ENCODE measurements around the gene GPC2.
A peak's percentile ranks its signal among the peaks of the same experiment; 100 is the strongest.

GPC2 gene

GRCh38 chr7:100170101-100170897 is 6.9 kb downstream of the GPC2 start:
- no peak for DNase-seq (ENCODE audit: low read depth, low spot score)

- DNase-seq (ENCODE audit: low read depth, low spot score) = no peak
Observed at GRCh38 chr7:100169147-100169850, 7.9 kb downstream of the GPC2 start.

- no peak for DNase-seq (ENCODE audit: low read depth, low spot score)
Observed at GRCh38 chr7:100167912-100168323, 9.3 kb downstream of the GPC2 start.

DNA sequence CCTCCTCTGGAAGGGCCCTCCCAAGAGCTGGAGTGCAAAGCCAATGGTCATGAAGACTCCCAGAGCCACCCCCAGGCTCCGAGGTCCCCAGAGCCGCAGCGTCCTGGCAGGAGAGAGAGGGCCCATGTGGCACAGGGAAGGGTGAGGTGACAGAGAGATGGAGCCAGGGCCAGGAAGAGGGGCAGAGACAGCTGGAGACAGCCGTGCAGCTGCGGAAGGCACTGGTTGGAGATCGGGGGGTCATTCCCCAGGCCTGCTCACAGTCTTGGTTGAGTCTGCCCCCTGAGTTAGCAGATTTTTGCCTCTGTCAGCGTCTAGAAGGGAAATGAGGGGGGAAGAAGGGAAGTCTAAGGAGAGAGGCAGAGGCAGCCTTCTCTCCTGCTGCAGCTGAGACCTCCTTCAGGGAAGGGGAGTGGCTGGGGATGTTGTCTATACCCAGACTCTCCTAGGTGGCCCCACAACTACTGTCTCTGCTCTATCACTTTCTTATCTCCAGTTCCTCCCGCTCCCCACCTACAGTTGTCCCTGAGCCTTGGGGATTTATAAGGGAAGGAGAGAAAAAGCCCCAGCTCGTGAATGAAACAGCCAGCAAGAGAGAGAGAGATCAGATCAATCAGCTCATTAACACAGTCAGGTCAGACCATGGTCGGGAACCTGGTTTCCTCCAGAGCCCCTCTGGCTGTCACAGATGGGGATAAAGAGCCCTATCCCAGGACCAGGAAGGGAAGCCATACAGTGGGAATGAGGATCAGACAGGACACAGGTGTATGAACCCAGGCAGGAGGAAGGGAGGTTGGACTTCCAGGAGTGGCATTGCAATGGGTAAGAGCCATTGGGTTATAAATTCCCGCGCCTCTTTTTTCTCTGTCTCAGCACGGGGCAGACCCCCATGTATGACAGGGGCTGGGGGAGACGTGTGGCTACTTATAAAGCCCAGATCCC is 9.9 kb downstream of the GPC2 start:
- DNase-seq (ENCODE audit: low read depth, low spot score) = no peak

DNA sequence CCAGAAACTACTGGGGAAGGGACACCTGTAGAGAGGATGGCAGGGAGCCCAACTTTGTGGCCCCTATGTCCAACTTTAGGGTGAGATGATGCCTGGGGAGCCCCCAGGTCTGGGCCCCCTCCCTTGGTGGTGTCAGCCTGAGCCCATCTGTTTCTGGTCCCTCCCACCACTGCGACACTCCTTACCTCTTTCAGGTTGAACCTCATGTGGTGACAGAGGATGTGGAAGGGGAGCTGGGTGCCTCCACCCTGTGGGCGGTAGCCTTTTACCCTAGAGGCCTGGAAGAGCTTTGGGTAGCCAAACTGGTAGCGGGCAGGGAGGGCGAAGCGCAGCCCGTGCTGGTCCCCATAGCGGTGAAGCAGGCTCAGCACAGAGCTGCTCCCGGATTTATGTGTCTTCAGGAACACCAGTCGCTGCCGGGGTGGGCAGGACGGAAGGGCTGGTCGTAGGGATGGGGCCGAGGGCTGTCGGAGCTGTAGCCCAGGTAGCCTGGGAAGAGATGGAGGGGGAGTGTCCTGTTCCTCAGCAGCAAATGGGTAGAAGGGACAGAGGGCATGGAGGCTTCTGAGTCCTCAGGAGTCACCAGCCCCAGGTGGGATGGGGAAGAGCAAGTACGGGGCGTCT is 10.8 kb downstream of the GPC2 start:
- no peak for DNase-seq (ENCODE audit: low read depth, low spot score)

GRCh38 chr7:100163871-100164270 is 13.3 kb downstream of the GPC2 start:
- DNase-seq (ENCODE audit: low read depth, low spot score) = no peak

- DNase-seq (ENCODE audit: low read depth, low spot score) = no peak
Observed at GRCh38 chr7:100163006-100163531, 14.1 kb downstream of the GPC2 start.

DNA sequence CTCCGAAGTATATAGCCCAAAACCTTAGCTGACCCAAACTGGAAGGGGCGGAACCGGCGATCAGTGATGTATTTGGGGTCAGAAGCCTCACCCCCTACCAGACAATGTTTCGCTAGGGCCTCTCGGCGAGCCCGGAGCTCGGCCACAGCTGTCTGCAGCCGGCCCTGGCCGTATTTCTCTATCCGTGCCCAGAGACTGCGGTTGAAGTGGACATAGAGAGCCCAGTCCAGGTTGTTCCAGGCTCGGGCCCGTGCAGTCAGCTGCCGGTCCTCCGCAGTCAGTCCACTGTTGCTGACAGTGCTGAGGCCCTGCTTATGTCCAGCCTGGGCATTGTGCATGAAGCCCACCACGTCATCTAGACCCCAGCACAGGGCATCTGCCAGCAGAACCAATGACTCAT is 17.1 kb downstream of the GPC2 start:
- DNase-seq (ENCODE audit: low read depth, low spot score) = no peak

DNA sequence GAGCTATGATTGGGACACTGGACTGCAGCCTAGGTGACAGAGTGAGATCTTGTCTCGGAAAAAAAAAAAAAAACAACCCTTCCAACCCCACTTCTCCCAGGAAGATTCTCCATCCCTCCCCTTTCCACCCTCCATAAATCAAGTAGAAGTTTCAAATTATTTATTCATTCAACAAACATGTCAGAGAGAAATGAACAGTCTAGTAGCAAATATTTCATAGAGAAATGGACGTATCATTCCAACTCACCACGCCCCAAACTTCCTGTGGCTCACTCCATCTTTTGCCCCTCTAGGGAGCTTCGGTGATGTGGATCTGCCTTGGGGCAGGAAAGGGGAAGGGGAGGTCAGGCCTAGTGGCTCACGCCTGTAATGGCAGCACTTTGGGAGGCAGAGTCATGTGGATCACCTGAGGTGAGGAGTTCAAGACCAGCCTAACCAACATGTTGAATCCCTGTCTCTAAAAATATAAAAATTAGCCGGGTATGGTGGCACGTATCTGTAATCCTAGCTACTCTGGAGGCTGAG is 18.0 kb downstream of the GPC2 start:
- DNase-seq (ENCODE audit: low read depth, low spot score) = no peak

DNA sequence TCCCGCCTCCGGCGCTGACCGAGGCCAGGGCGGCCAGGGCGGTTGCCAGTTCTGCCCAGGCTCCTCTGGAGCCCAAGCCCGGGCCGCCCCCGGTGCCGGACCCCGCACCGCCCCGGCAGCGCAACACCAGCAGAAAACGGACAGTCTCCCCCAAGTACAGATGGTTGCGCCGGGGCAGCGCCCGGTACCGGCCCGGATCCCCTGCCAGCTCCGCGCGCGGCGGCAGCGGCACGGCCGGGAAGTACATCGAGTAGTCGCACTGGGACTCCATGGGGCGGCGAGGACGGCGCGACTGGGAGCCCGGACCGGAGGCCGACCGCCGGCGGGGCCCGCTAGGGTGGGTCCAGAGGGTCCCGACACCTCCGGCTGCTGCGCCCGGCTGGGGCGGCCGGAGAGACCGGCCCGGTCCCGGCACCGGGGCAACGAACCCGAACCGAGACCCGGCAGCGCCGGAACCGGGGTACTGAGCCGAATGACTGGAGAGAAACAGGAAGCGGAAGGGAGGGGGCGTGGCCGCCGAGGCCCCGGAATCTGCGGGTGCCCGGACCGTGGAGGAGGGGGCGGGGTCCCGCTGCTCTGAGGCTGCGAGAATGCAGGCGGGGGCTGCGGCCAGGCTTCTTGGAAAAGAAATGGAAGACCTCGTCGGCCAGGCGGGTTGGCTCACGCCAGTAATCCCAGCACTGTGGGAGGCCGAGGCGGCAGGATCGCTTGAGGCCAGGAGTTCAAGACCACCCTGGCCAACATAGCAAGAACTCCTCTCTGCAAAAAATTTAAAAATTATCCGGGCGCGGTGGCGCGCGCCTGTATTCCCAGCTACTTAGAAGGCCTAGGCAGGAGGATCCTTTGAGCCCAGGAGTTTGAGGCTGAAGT is 18.7 kb downstream of the GPC2 start, which contains the start of gene TRAPPC14:
Gene TRAPPC14, minus strand, starts transcription at position 495 of the 870 bp plus-strand sequence. Its CDS starts 224 bp downstream, at position 271.
- peak; percentile 57 for DNase-seq (ENCODE audit: low read depth, low spot score)

GRCh38 chr7:100157334-100158228 is 19.6 kb downstream of the GPC2 start:
- DNase-seq (ENCODE audit: low read depth, low spot score) = no peak

DNA sequence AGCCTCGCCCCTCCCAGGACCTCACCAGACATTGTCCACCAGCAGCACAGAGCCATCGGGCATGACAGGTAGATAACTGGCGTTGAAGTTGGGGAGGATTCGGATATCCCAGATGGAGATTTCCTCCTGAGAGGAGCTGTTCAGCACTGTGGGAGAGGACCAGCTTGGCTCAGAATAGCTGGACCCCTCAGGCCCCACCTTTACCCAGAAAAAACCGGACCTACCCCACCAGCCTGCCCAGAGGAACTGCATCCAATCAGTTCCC is 20.2 kb downstream of the GPC2 start:
- no peak for DNase-seq (ENCODE audit: low read depth, low spot score)

DNA sequence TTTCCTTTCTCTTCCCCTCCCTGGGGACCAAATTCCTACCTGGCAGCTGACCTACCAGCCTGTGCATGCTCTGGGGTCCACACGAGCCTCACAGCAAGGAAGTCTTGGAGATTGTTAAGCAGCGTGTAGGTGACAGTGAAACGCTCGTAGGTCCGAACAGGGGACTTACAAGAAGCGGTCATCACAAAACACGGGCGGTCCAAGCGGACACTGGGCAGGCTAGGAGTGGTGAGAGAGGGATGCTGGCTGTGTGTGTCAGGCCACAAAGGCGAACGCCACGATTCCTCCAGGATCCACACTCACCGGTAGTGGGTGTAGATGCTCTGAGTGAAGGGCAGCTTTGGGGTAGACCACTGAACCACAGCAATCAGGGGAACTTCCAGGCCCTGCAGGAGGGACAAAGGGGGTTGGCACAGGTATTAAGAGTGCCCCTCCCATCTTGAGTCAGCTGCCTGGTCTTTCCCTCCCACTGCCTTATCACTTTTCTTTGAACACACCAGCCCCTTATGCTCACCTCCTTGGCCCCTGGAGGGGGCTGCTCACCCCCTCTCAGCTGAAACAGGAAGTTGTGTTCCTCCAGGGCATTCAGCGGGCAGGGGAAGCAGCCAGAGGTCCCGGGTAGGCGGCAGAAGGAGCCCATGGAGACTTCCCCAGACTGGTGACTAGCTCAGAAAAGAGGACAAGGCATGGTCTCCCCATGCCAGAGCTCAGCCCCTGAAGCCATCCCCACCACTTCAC is 20.7 kb downstream of the GPC2 start:
- DNase-seq (ENCODE audit: low read depth, low spot score) = no peak

- DNase-seq (ENCODE audit: low read depth, low spot score) = no peak
Observed at GRCh38 chr7:100155553-100156317, 21.4 kb downstream of the GPC2 start.

- no peak for DNase-seq (ENCODE audit: low read depth, low spot score)
Observed at GRCh38 chr7:100154651-100155491, 22.3 kb downstream of the GPC2 start.

DNA sequence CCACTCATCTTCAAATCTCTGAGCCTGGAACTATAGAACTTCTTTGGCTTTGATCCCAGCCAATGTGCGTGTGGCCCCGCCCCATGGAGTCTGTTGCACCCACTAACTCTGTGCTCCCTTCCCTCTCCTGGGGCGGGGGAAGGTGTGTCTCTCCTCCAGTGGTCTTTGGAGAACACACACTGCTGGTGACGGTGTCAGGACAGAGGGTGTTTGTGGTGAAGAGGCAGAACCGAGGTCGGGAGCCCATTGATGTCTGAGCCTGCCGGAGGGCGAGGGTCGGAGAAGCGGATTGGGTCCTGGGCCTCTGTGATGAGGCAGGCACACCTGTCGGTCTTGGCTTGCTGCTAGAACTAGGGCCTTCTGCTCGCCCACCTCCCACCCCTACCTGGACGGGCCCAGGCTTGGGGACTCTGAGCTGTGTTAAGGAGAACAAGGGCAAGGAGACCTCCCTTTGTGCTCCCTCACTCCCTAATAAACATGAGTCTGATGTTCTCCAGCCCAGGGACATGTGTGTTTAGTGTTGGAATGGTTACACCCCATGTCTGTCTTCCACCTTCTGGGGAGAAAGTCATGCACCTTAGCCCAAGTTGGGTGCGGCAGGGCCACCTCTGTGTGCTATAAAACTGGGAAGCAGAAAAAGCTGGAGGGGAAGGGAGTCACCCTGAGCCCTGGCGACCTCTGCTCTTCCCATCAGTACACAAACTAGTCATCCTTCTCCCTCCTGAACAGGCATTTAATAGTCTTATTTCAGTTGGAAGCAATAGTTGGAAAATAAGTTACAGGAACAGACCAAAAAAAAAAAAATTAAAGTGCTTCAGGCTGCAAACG is 23.3 kb downstream of the GPC2 start:
- DNase-seq (ENCODE audit: low read depth, low spot score) = no peak

Data from smooth muscle cell of the brain vasculature (primary cell).